Activated gamma-delta T cell (primary cell): ENCODE measurements around the gene ST7L.

ENCODE experiments used
- DNase-seq: peaks from one replicate; lab custom pipeline; 2025; lab: John Stamatoyannopoulos, UW

Gene ST7L

GRCh38 chr1:112618114-112618720, 724 bp downstream of the ST7L start:
- no peak for DNase-seq

GRCh38 chr1:112614460-112615065, 4.4 kb downstream of the ST7L start:
- DNase-seq, result no peak

GRCh38 chr1:112605633-112606327, 13.2 kb downstream of the ST7L start:
- DNase-seq, result no peak

GRCh38 chr1:112603541-112603940, 15.4 kb downstream of the ST7L start:
- no peak for DNase-seq

GRCh38 chr1:112603012-112603411, 15.9 kb downstream of the ST7L start:
- DNase-seq, result no peak

GRCh38 chr1:112599477-112599876, 19.5 kb downstream of the ST7L start:
- no peak for DNase-seq

- DNase-seq, result no peak
Measured at GRCh38 chr1:112594208-112594876, 24.6 kb downstream of the ST7L start.

- no peak for DNase-seq
Measured at GRCh38 chr1:112589766-112590165, 29.2 kb downstream of the ST7L start.

GRCh38 chr1:112583366-112583765, 35.6 kb downstream of the ST7L start:
- no peak for DNase-seq

GRCh38 chr1:112581586-112582192, 37.3 kb downstream of the ST7L start:
- DNase-seq, result no peak

GRCh38 chr1:112579801-112580510, 39.0 kb downstream of the ST7L start:
- DNase-seq, result no peak

GRCh38 chr1:112576240-112576639, 42.7 kb downstream of the ST7L start:
- no peak for DNase-seq

- no peak for DNase-seq
Measured at GRCh38 chr1:112575154-112575804, 43.7 kb downstream of the ST7L start.

- DNase-seq, result no peak
Measured at GRCh38 chr1:112565800-112566199, 53.1 kb downstream of the ST7L start.

- no peak for DNase-seq
Measured at GRCh38 chr1:112564081-112564480, 54.9 kb downstream of the ST7L start.

GRCh38 chr1:112563341-112563740, 55.6 kb downstream of the ST7L start:
- DNase-seq, result no peak

GRCh38 chr1:112558634-112559033, 60.3 kb downstream of the ST7L start:
- DNase-seq, result no peak

- no peak for DNase-seq
Measured at GRCh38 chr1:112557385-112557784, 61.6 kb downstream of the ST7L start.

- no peak for DNase-seq
Measured at GRCh38 chr1:112554411-112554810, 64.5 kb downstream of the ST7L start.

GRCh38 chr1:112549590-112549989, 69.4 kb downstream of the ST7L start:
- no peak for DNase-seq

GRCh38 chr1:112548547-112548946, 70.4 kb downstream of the ST7L start:
- DNase-seq, result no peak
